VCaP (cell line): Measurements from ENCODE around the gene CRHBP.
"Not testable (repeated sequence)": the region's sequence is repeated elsewhere in the genome, so short reads cannot be mapped to it uniquely, and the experiment has no call there.

Source experiments
- H3K27ac ChIP-seq: fragments of 450-650 bp; 2 replicates; pipeline ENCODE4 v1.5.1; 2017
- CTCF ChIP-seq: fragments of 450-650 bp; conservative IDR thresholded peaks from 2 replicates; pipeline ENCODE4 v1.5.1; 2017; ENCODE audit warnings: mild to moderate bottlenecking, moderate library complexity

The CRHBP gene

GRCh38 chr5:76983468-76983867, 30.6 kb downstream of the CRHBP start:
- H3K27ac ChIP-seq: no peak overlapping the region
- TF ChIP-seq CTCF: no peak

GRCh38 chr5:76986825-76987526, 34.1 kb downstream of the CRHBP start:
- no peak for TF ChIP-seq CTCF
- H3K27ac ChIP-seq: peak overlapping the region; percentile 32

GRCh38 chr5:76990899-76991459, 38.1 kb downstream of the CRHBP start:
- H3K27ac ChIP-seq: peak overlapping the region; percentile 44
- no peak for TF ChIP-seq CTCF

- H3K27ac ChIP-seq: not testable (repeated sequence)
Measured at GRCh38 chr5:76993436-76993835, 40.6 kb downstream of the CRHBP start.

- no peak overlapping the region for H3K27ac ChIP-seq
- no peak for TF ChIP-seq CTCF
Measured at GRCh38 chr5:76994337-76994736, 41.5 kb downstream of the CRHBP start.

GRCh38 chr5:76998251-76998650, 45.4 kb downstream of the CRHBP start:
- not testable (repeated sequence) for H3K27ac ChIP-seq

- no peak overlapping the region for H3K27ac ChIP-seq
- TF ChIP-seq CTCF: no peak
Measured at GRCh38 chr5:76999451-76999850, 46.6 kb downstream of the CRHBP start.

- TF ChIP-seq CTCF: no peak
Measured at GRCh38 chr5:77003246-77003645, 50.4 kb downstream of the CRHBP start.

More at GRCh38 chr5:77003246-77003645, 50.4 kb downstream of the CRHBP start:
- H3K27ac ChIP-seq: no peak overlapping the region
